DMS79 (cell line): ENCODE measurements around the gene FTCD.
"Not testable (repeated sequence)": the region's sequence is repeated elsewhere in the genome, so short reads cannot be mapped to it uniquely, and the experiment has no call there.

ENCODE experiments used
- DNase-seq: peaks from one replicate; lab custom pipeline; 2025; lab: John Stamatoyannopoulos, UW

Gene FTCD

GRCh38 chr21:46155514-46156377, at the start of gene FTCD:
FTCD (minus strand) TSS chr21:46155579; CDS start chr21:46155523, 56 bp downstream.
- DNase-seq, result no peak

- no peak for DNase-seq
Measured at GRCh38 chr21:46205166-46205565, 49.8 kb upstream of the FTCD start.

- DNase-seq, result no peak
Measured at GRCh38 chr21:46203203-46203600, 47.8 kb upstream of the FTCD start.

GRCh38 chr21:46202592-46203202, 47.3 kb upstream of the FTCD start:
- DNase-seq, result no peak

- not testable (repeated sequence) for DNase-seq
Measured at GRCh38 chr21:46200877-46201803, 45.8 kb upstream of the FTCD start.

GRCh38 chr21:46199436-46200373, 44.3 kb upstream of the FTCD start:
- DNase-seq, result no peak

- no peak for DNase-seq
Measured at GRCh38 chr21:46196733-46197132, 41.4 kb upstream of the FTCD start.

- no peak for DNase-seq
Measured at GRCh38 chr21:46195595-46196195, 40.3 kb upstream of the FTCD start.

GRCh38 chr21:46194374-46195334, 39.3 kb upstream of the FTCD start:
- DNase-seq, result no peak

- no peak for DNase-seq
Measured at GRCh38 chr21:46193829-46194373, 38.5 kb upstream of the FTCD start.

GRCh38 chr21:46191686-46192575, 36.6 kb upstream of the FTCD start:
- DNase-seq, result no peak

GRCh38 chr21:46191257-46191685, 35.9 kb upstream of the FTCD start:
- DNase-seq, result no peak

GRCh38 chr21:46190491-46191131, 35.2 kb upstream of the FTCD start:
- no peak for DNase-seq

- no peak for DNase-seq
Measured at GRCh38 chr21:46189959-46190490, 34.6 kb upstream of the FTCD start.

- no peak for DNase-seq
Measured at GRCh38 chr21:46189213-46189958, 34.0 kb upstream of the FTCD start.
